A549 (cell line): ENCODE measurements around the gene CALU.

Source experiments
- BCL3 ChIP-seq: fragments of >200 bp; sonication (Bioruptor Twin); formaldehyde crosslinking; IDR thresholded peaks from 3 replicates; pipeline ENCODE4 v1.6.1; 2016
- CEBPB ChIP-seq, 2 experiments: fragments of >200 bp in 1 of 2; sonication (Bioruptor Twin) in 1 of 2; formaldehyde crosslinking in 1 of 2; IDR thresholded peaks; 2 replicates each; pipeline ENCODE4 v1.6.1; 2012 to 2016
- CTCF ChIP-seq: fragments of >200 bp; sonication (Bioruptor Twin); formaldehyde crosslinking; IDR thresholded peaks from 3 replicates; pipeline ENCODE4 v1.5.1; 2016
- EP300 ChIP-seq, 2 experiments: fragments of >200 bp; sonication (Bioruptor Twin); formaldehyde crosslinking; IDR thresholded peaks; 2 replicates in 1 of 2; 3 replicates in 1 of 2; pipeline ENCODE4 v1.6.1; 2016 to 2017
- HMGXB4 ChIP-seq: fragments of 250-450 bp; sonication (Bioruptor Pico); IDR thresholded peaks from 2 replicates; pipeline ENCODE4 v1.5.0; 2021; ENCODE audit warnings: mild to moderate bottlenecking, moderate library complexity, borderline replicate concordance
- MAX ChIP-seq: IDR thresholded peaks from 2 replicates; pipeline ENCODE4 v1.6.1; 2012
- POLR2A ChIP-seq: IDR thresholded peaks from 2 replicates; pipeline ENCODE4 v1.6.1; 2012; ENCODE audit warnings: mild to moderate bottlenecking, low read length
- POLR2AphosphoS2 ChIP-seq: conservative IDR thresholded peaks from 2 replicates; pipeline ENCODE4 v1.6.1; 2012; ENCODE audit warnings: low read length, improper control_type of control experiment, inconsistent platforms
- RAD21 ChIP-seq, 2 experiments: fragments of >200 bp in 1 of 2; sonication (Bioruptor Twin) in 1 of 2; formaldehyde crosslinking in 1 of 2; IDR thresholded peaks in 1 of 2; conservative IDR thresholded peaks in 1 of 2; 2 replicates in 1 of 2; 3 replicates in 1 of 2; pipeline ENCODE4 v1.6.1; 2012 to 2018; ENCODE audit warnings: inconsistent platforms in 1 of 2

- TF ChIP-seq CTCF (no peak), POLR2A (no peak), EP300 (IDR thresholded peaks at IDR 0.05) (no peak), POLR2AphosphoS2 (no peak), HMGXB4 (CRISPR knock-in tag) (no peak), RAD21 (conservative IDR thresholded peaks at IDR 0.05 in 1 of 2, IDR thresholded peaks at IDR 0.05 in 1 of 2) (no peak), MAX (no peak), BCL3 (no peak), CEBPB (IDR thresholded peaks at IDR 0.05) (no peak)
Measured at GRCh38 chr7:128755075-128755818, 16.1 kb downstream of the CALU start.
